DOHH2 (cell line): ENCODE measurements around the gene MAGI1.

Experiments
- H3F3A ChIP-seq: fragments of 200-600 bp; sonication (generic), shearing (Covaris generic); 2 replicates; pipeline ENCODE4 v1.6.0; 2016; ENCODE audit warnings: antibody characterized with exemption, mild to moderate bottlenecking; ENCODE audit not compliant: control insufficient read depth, insufficient read depth
- H3K27ac ChIP-seq: fragments of 200-600 bp; sonication (generic); 2 replicates; pipeline ENCODE4 v1.5.1; 2014; ENCODE audit warnings: low read depth, mild to moderate bottlenecking, low read length, moderate library complexity
- H3K27me3 ChIP-seq: fragments of 200-600 bp; sonication (generic); 2 replicates; pipeline ENCODE4 v1.6.1; 2014; ENCODE audit warnings: mild to moderate bottlenecking, low read length, mixed read lengths; ENCODE audit not compliant: control insufficient read depth
- H3K36me3 ChIP-seq: fragments of 200-600 bp; sonication (generic); 2 replicates; pipeline ENCODE4 v1.6.1; 2014; ENCODE audit warnings: mild to moderate bottlenecking, low read length, moderate library complexity, mixed read lengths; ENCODE audit not compliant: control insufficient read depth
- H3K4me1 ChIP-seq: fragments of 200-600 bp; sonication (generic); 2 replicates; pipeline ENCODE4 v1.6.1; 2014; ENCODE audit warnings: mild to moderate bottlenecking, low read length, mixed read lengths; ENCODE audit not compliant: control insufficient read depth
- H3K4me2 ChIP-seq: fragments of 200-600 bp; sonication (generic); 2 replicates; pipeline ENCODE4 v1.6.0; 2014; ENCODE audit warnings: mild to moderate bottlenecking, low read length, moderate library complexity
- H3K4me3 ChIP-seq: fragments of 200-600 bp; sonication (generic); 2 replicates; pipeline ENCODE4 v1.5.1; 2014; ENCODE audit warnings: mild to moderate bottlenecking, low read length, mixed read lengths
- H3K79me2 ChIP-seq: fragments of 200-600 bp; sonication (generic); 2 replicates; pipeline ENCODE4 v1.6.1; 2014; ENCODE audit warnings: mild to moderate bottlenecking, low read length, mixed read lengths; ENCODE audit not compliant: control insufficient read depth
- H3K9me2 ChIP-seq: fragments of 200-600 bp; sonication (generic); replicated peaks from 2 replicates; pipeline ENCODE4 v1.6.1; 2014; ENCODE audit warnings: mild to moderate bottlenecking, low read length, mixed read lengths; ENCODE audit not compliant: control insufficient read depth
- H3K9me3 ChIP-seq: fragments of 200-600 bp; sonication (generic); 2 replicates; pipeline ENCODE4 v1.6.1; 2014; ENCODE audit warnings: antibody characterized with exemption, low read length, mixed read lengths; ENCODE audit not compliant: control insufficient read depth, insufficient read depth
- H4K20me1 ChIP-seq: fragments of 200-600 bp; sonication (generic); 2 replicates; pipeline ENCODE4 v1.6.0; 2014; ENCODE audit warnings: low read depth, mild to moderate bottlenecking, antibody characterized with exemption, low read length, moderate library complexity; ENCODE audit not compliant: control insufficient read depth, insufficient read depth
- CTCF ChIP-seq: fragments of 200-600 bp; sonication (generic); IDR thresholded peaks from one replicate; pipeline ENCODE4 v1.5.1; 2014; ENCODE audit warnings: antibody characterized with exemption, mild to moderate bottlenecking, low read depth, low read length; ENCODE audit not compliant: poor library complexity, severe bottlenecking
- EZH2phosphoT487 ChIP-seq: fragments of 200-600 bp; sonication (generic); IDR thresholded peaks from 2 replicates; pipeline ENCODE4 v1.6.1; 2017; ENCODE audit warnings: borderline replicate concordance, mild to moderate bottlenecking, antibody characterized with exemption, low read length, moderate library complexity, mixed read lengths

The MAGI1 gene

GRCh38 chr3:65591313-65591712, 447.4 kb downstream of the MAGI1 start:
- Histone ChIP-seq H3K79me2 (no peaks in the 10 kb centered on the region), H3K36me3 (no peaks in the 10 kb centered on the region), H3K4me2 (no peak overlapping the region), H3K4me3 (no peak overlapping the region), H3K4me1 (no peaks in the 10 kb centered on the region), H4K20me1 (no peaks in the 10 kb centered on the region), H3K9me3 (no peaks in the 10 kb centered on the region), H3K27me3 (no peaks in the 10 kb centered on the region), H3K9me2 (no peaks in the 10 kb centered on the region), H3K27ac (no peak overlapping the region), H3F3A (no peaks in the 10 kb centered on the region)
- TF ChIP-seq EZH2phosphoT487 (no peak), CTCF (no peak)

GRCh38 chr3:65588884-65589283, 449.8 kb downstream of the MAGI1 start:
- Histone ChIP-seq H3K9me3 (no peaks in the 10 kb centered on the region), H3K4me1 (no peaks in the 10 kb centered on the region), H3K36me3 (no peaks in the 10 kb centered on the region), H3K79me2 (no peaks in the 10 kb centered on the region), H3F3A (no peaks in the 10 kb centered on the region), H3K4me2 (no peak overlapping the region), H4K20me1 (no peaks in the 10 kb centered on the region), H3K27me3 (no peaks in the 10 kb centered on the region), H3K9me2 (no peaks in the 10 kb centered on the region), H3K27ac (no peak overlapping the region), H3K4me3 (no peak overlapping the region)
- TF ChIP-seq EZH2phosphoT487 (no peak), CTCF (no peak)

GRCh38 chr3:65587650-65588439, 450.9 kb downstream of the MAGI1 start:
- Histone ChIP-seq H3K27ac (no peak overlapping the region), H3K4me1 (no peaks in the 10 kb centered on the region)
- TF ChIP-seq CTCF (no peak), EZH2phosphoT487 (no peak)

More at GRCh38 chr3:65587650-65588439, 450.9 kb downstream of the MAGI1 start:
- H3F3A ChIP-seq = no peaks in the 10 kb centered on the region
- H3K27me3 ChIP-seq = no peaks in the 10 kb centered on the region
- H3K9me2 ChIP-seq = no peaks in the 10 kb centered on the region
- no peaks in the 10 kb centered on the region for H3K79me2 ChIP-seq
- no peak overlapping the region for H3K4me2 ChIP-seq
- H3K4me3 ChIP-seq = no peak overlapping the region
- H3K9me3 ChIP-seq = no peaks in the 10 kb centered on the region
- H3K36me3 ChIP-seq = no peaks in the 10 kb centered on the region
- no peaks in the 10 kb centered on the region for H4K20me1 ChIP-seq
